PC-3 (cell line): Measurements from ENCODE around the gene XIRP2.

ENCODE experiments used
- EZH2 ChIP-seq: fragments of 300-600 bp; sonication (generic); IDR thresholded peaks from one replicate; pipeline ENCODE4 v1.6.1; 2017; ENCODE audit warnings: antibody characterized with exemption, mild to moderate bottlenecking, low read length; ENCODE audit not compliant: unreplicated experiment
- EZH2phosphoT487 ChIP-seq: fragments of 300-600 bp; sonication (generic); IDR thresholded peaks from 2 replicates; pipeline ENCODE4 v1.6.1; 2018; ENCODE audit warnings: mild to moderate bottlenecking, antibody characterized with exemption, low read length, borderline replicate concordance
- TF ChIP-seq, protein P1 (sequence below): fragments of 300-600 bp; sonication (generic); conservative IDR thresholded peaks from 2 replicates; pipeline ENCODE4 v1.5.1; 2017; ENCODE audit warnings: antibody characterized with exemption, low read depth, mild to moderate bottlenecking, low read length

DNA sequence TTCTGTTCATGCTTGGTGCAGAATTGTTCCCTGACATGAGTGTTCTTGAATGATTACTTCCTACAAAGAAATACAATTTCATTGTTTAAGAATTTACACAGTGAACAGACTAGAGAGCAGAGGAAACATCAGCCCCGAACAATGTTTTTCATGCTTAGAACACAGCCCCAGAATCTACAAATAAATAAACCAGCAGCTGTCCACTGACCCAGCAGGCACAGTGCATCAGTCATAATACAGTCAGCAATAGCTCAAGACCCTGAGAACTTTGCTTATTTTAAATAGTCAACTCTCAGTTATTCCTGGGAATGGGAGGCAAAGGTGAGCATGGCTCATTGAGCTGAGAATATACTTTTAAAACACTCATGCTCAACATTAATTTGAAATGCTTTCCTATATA lies 38.4 kb downstream of the XIRP2 start:
- TF ChIP-seq, protein P1, sequence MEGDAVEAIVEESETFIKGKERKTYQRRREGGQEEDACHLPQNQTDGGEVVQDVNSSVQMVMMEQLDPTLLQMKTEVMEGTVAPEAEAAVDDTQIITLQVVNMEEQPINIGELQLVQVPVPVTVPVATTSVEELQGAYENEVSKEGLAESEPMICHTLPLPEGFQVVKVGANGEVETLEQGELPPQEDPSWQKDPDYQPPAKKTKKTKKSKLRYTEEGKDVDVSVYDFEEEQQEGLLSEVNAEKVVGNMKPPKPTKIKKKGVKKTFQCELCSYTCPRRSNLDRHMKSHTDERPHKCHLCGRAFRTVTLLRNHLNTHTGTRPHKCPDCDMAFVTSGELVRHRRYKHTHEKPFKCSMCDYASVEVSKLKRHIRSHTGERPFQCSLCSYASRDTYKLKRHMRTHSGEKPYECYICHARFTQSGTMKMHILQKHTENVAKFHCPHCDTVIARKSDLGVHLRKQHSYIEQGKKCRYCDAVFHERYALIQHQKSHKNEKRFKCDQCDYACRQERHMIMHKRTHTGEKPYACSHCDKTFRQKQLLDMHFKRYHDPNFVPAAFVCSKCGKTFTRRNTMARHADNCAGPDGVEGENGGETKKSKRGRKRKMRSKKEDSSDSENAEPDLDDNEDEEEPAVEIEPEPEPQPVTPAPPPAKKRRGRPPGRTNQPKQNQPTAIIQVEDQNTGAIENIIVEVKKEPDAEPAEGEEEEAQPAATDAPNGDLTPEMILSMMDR, result no peak
- TF ChIP-seq EZH2 (no peak), EZH2phosphoT487 (no peak)
